GM18511 (cell line): ENCODE measurements around the gene KBTBD13.

Source experiments
- ATAC-seq: cut with Tn5 transposase; IDR thresholded peaks from one replicate; pipeline ENCODE4 v1.9.1; 2021; ENCODE audit warnings: mild to moderate bottlenecking, moderate library complexity; ENCODE audit not compliant: unreplicated experiment

KBTBD13 gene

GRCh38 chr15:65102912-65103311 lies 26.4 kb downstream of the KBTBD13 start:
- no peak for ATAC-seq

GRCh38 chr15:65105038-65105437 lies 28.5 kb downstream of the KBTBD13 start:
- ATAC-seq: no peak

GRCh38 chr15:65106011-65106590 lies 29.6 kb downstream of the KBTBD13 start:
- no peak for ATAC-seq

GRCh38 chr15:65110676-65111292 lies 34.2 kb downstream of the KBTBD13 start:
- ATAC-seq: no peak

GRCh38 chr15:65115086-65115485 lies 38.5 kb downstream of the KBTBD13 start, which contains the start of gene UBAP1L:
Gene UBAP1L, minus strand, starts transcription at chr15:65115200. Its CDS starts 8,985 bp downstream, at chr15:65106215.
- ATAC-seq: no peak

GRCh38 chr15:65115542-65115941 lies 39.0 kb downstream of the KBTBD13 start:
- no peak for ATAC-seq
